Fibroblast of villous mesenchyme (primary cell): ENCODE measurements around the gene CCDC171. TPM values are rescaled to one million over a fixed set of nuclear protein-coding genes. Genes with fewer than 3 reads are reported as not detected.
"Not testable (repeated sequence)": the region's sequence is repeated elsewhere in the genome, so short reads cannot be mapped to it uniquely, and the experiment has no call there.

Experiments used
- DNase-seq: peaks from one replicate; pipeline ENCODE4 v3.0.0-alpha.2; 2010; ENCODE audit warnings: low read depth
- H3K4me3 ChIP-seq: 2 replicates; pipeline ENCODE4 v1.5.1; 2011; ENCODE audit warnings: low read depth, mild to moderate bottlenecking, low read length
- CTCF ChIP-seq: IDR thresholded peaks from 2 replicates; pipeline ENCODE4 v1.5.1; 2012; ENCODE audit warnings: low read depth, mild to moderate bottlenecking, low read length; ENCODE audit not compliant: insufficient read depth
- total RNA-seq: library from RNA; depleted of rRNA; stranded (reverse); fragments of >200 nt; gene quantifications from 2 replicates; pipeline ENCODE4 v1.2.3, GENCODE V29; 2012

The CCDC171 gene
- total RNA-seq, 1 donor = 2.2 TPM

GRCh38 chr9:15513335-15513734, 39.5 kb upstream of the CCDC171 start:
- TF ChIP-seq CTCF = peak; percentile 22
- DNase-seq = peak; percentile 14
- no peak overlapping the region for H3K4me3 ChIP-seq

GRCh38 chr9:15519831-15520230, 33.0 kb upstream of the CCDC171 start:
- no peak overlapping the region for H3K4me3 ChIP-seq
- no peak for DNase-seq
- TF ChIP-seq CTCF = no peak

- no peak for TF ChIP-seq CTCF
- DNase-seq = no peak
- H3K4me3 ChIP-seq = no peak overlapping the region
Measured at GRCh38 chr9:15521254-15521653, 31.6 kb upstream of the CCDC171 start.

- no peak for DNase-seq
- no peak overlapping the region for H3K4me3 ChIP-seq
- TF ChIP-seq CTCF = no peak
Measured at GRCh38 chr9:15522130-15522755, 30.6 kb upstream of the CCDC171 start.

GRCh38 chr9:15524845-15525455, 27.9 kb upstream of the CCDC171 start:
- no peak for DNase-seq
- no peak overlapping the region for H3K4me3 ChIP-seq
- no peak for TF ChIP-seq CTCF

- DNase-seq = no peak
- TF ChIP-seq CTCF = no peak
- H3K4me3 ChIP-seq = no peak overlapping the region
Measured at GRCh38 chr9:15525958-15526357, 26.9 kb upstream of the CCDC171 start.

- not testable (repeated sequence) for DNase-seq, H3K4me3 ChIP-seq
Measured at GRCh38 chr9:15527035-15527434, 25.8 kb upstream of the CCDC171 start.
